Measurements from ENCODE around the gene DDX24.

GRCh38 chr14:94103554-94104150, 22.6 kb upstream of the DDX24 start:
- TF ChIP-seq, protein P1, sequence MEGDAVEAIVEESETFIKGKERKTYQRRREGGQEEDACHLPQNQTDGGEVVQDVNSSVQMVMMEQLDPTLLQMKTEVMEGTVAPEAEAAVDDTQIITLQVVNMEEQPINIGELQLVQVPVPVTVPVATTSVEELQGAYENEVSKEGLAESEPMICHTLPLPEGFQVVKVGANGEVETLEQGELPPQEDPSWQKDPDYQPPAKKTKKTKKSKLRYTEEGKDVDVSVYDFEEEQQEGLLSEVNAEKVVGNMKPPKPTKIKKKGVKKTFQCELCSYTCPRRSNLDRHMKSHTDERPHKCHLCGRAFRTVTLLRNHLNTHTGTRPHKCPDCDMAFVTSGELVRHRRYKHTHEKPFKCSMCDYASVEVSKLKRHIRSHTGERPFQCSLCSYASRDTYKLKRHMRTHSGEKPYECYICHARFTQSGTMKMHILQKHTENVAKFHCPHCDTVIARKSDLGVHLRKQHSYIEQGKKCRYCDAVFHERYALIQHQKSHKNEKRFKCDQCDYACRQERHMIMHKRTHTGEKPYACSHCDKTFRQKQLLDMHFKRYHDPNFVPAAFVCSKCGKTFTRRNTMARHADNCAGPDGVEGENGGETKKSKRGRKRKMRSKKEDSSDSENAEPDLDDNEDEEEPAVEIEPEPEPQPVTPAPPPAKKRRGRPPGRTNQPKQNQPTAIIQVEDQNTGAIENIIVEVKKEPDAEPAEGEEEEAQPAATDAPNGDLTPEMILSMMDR (IDR thresholded peaks at IDR 0.05): no peak
- no peak for TF ChIP-seq POLR2A (IDR thresholded peaks at IDR 0.05)
- TF ChIP-seq EP300 (IDR thresholded peaks at IDR 0.05): no peak
